IMR-90 (cell line): ENCODE results near the gene CDH23. TPM values are rescaled to one million over a fixed set of nuclear protein-coding genes. Genes with fewer than 3 reads are reported as not detected.

Source experiments
- ATAC-seq: fragments of 200-7000 bp; cut with Tn5 transposase; 2 replicates; pipeline ENCODE4 v1.9.1; 2020; ENCODE audit warnings: low read depth, mild to moderate bottlenecking, moderate library complexity
- BruUV-seq: library from RNA; stranded (reverse); fragments of 400-500 nt; replicated peaks from 2 replicates; lab custom pipeline; 2021; lab: Mats Ljungman, UMichigan
- CTCF ChIA-PET: fragments of 300-600 bp; formaldehyde crosslinking; extraction: SDS; loops from one replicate; lab custom pipeline; 2021; ENCODE audit warnings: antibody characterized with exemption; lab: Yijun Ruan, JAX
- POLR2A ChIA-PET: fragments of 300-600 bp; sonication (Branson Sonifier 250); formaldehyde crosslinking; loops from one replicate; lab custom pipeline; 2022; ENCODE audit warnings: antibody characterized with exemption; ENCODE audit not compliant: unreplicated experiment; lab: Charles Lee
- DNase-seq: peaks from one replicate; pipeline ENCODE4 v3.0.0; 2013
- H2AFZ ChIP-seq: replicated peaks from 2 replicates; pipeline ENCODE3; 2013; ENCODE audit warnings: low read length, mild to moderate bottlenecking; ENCODE audit not compliant: poor library complexity
- H2AK5ac ChIP-seq: 2 replicates; pipeline ENCODE4 v1.6.1; 2013; ENCODE audit warnings: low read depth, low read length, inconsistent platforms
- H2AK9ac ChIP-seq: replicated peaks from 2 replicates; pipeline ENCODE3; 2013; ENCODE audit warnings: mild to moderate bottlenecking, low read depth, low read length, moderate library complexity; ENCODE audit not compliant: poor library complexity
- H2BK120ac ChIP-seq: 2 replicates; pipeline ENCODE4 v1.6.1; 2013; ENCODE audit warnings: low read depth, low read length, inconsistent platforms
- H2BK15ac ChIP-seq: 3 replicates; pipeline ENCODE4 v1.6.1; 2013; ENCODE audit warnings: low read depth, low read length, inconsistent platforms
- H2BK20ac ChIP-seq: 2 replicates; pipeline ENCODE4 v1.6.1; 2013; ENCODE audit warnings: low read depth, mild to moderate bottlenecking, inconsistent platforms, low read length, moderate library complexity
- H2BK5ac ChIP-seq: 2 replicates; pipeline ENCODE4 v1.6.1; 2013; ENCODE audit warnings: mild to moderate bottlenecking, low read depth, low read length, inconsistent platforms; ENCODE audit not compliant: poor library complexity, severe bottlenecking
- H3K14ac ChIP-seq: replicated peaks from 2 replicates; pipeline ENCODE4 v1.6.1; 2013; ENCODE audit warnings: low read depth, low read length, inconsistent platforms
- H3K18ac ChIP-seq: 2 replicates; pipeline ENCODE4 v1.6.1; 2013; ENCODE audit warnings: low read depth, low read length, control low read depth
- H3K23ac ChIP-seq: 2 replicates; pipeline ENCODE4 v1.6.1; 2013; ENCODE audit warnings: low read depth, low read length, inconsistent platforms
- H3K27ac ChIP-seq: 2 replicates; pipeline ENCODE4 v1.5.1; 2013; ENCODE audit warnings: mild to moderate bottlenecking, control low read depth, low read length; ENCODE audit not compliant: insufficient read depth
- H3K27me3 ChIP-seq: 2 replicates; pipeline ENCODE4 v1.6.1; 2013; ENCODE audit warnings: low read length; ENCODE audit not compliant: control insufficient read depth, insufficient read depth
- H3K36me3 ChIP-seq: 2 replicates; pipeline ENCODE4 v1.6.1; 2013; ENCODE audit warnings: low read length, mixed read lengths; ENCODE audit not compliant: control insufficient read depth, insufficient read depth
- H3K4ac ChIP-seq: 2 replicates; pipeline ENCODE4 v1.6.1; 2013; ENCODE audit warnings: low read depth, low read length, inconsistent platforms
- H3K4me1 ChIP-seq: 2 replicates; pipeline ENCODE4 v1.6.1; 2013; ENCODE audit warnings: low read length, mixed read lengths; ENCODE audit not compliant: control insufficient read depth, insufficient read depth
- H3K4me2 ChIP-seq: 2 replicates; pipeline ENCODE4 v1.6.1; 2013; ENCODE audit warnings: low read depth, mild to moderate bottlenecking, control low read depth, low read length, moderate library complexity
- H3K4me3 ChIP-seq: 2 replicates; pipeline ENCODE4 v1.5.1; 2013; ENCODE audit warnings: low read depth, mild to moderate bottlenecking, control low read depth, low read length, moderate library complexity; ENCODE audit not compliant: insufficient read depth
- H3K56ac ChIP-seq: 2 replicates; pipeline ENCODE4 v1.6.1; 2013; ENCODE audit warnings: low read length, inconsistent platforms; ENCODE audit not compliant: insufficient read depth; ENCODE audit errors: extremely low read depth
- H3K79me1 ChIP-seq, 2 experiments: 2 replicates each; pipeline ENCODE4 v1.6.1; 2013; ENCODE audit warnings: low read length in 2 of 2, inconsistent platforms in 1 of 2, low read depth in 1 of 2
- H3K9ac ChIP-seq: 2 replicates; pipeline ENCODE4 v1.6.1; 2013; ENCODE audit warnings: low read depth, low read length, control low read depth
- H3K9me1 ChIP-seq: 2 replicates; pipeline ENCODE4 v1.6.1; 2013; ENCODE audit warnings: low read length, inconsistent platforms; ENCODE audit not compliant: insufficient read depth
- H3K9me3 ChIP-seq: 2 replicates; pipeline ENCODE4 v1.6.1; 2013; ENCODE audit warnings: low read length; ENCODE audit not compliant: control insufficient read depth, insufficient read depth
- H4K20me1 ChIP-seq: 2 replicates; pipeline ENCODE4 v1.6.1; 2013; ENCODE audit warnings: low read length, inconsistent platforms; ENCODE audit not compliant: insufficient read depth
- H4K5ac ChIP-seq: 2 replicates; pipeline ENCODE4 v1.6.1; 2013; ENCODE audit warnings: mild to moderate bottlenecking, low read depth, low read length, control low read depth
- H4K8ac ChIP-seq, 2 experiments: 2 replicates each; pipeline ENCODE4 v1.6.1; 2013; ENCODE audit warnings: low read depth in 2 of 2, low read length in 2 of 2, control low read depth in 1 of 2, inconsistent platforms in 1 of 2
- H4K91ac ChIP-seq: 2 replicates; pipeline ENCODE4 v1.6.1; 2013; ENCODE audit warnings: low read depth, low read length, inconsistent platforms; ENCODE audit not compliant: insufficient read depth
- BHLHE40 ChIP-seq: fragments of 150-350 bp; IDR thresholded peaks from 2 replicates; pipeline ENCODE4 v1.6.1; 2016; ENCODE audit warnings: mild to moderate bottlenecking, low read depth, low read length
- CEBPB ChIP-seq: IDR thresholded peaks from 2 replicates; pipeline ENCODE4 v1.6.1; 2012; ENCODE audit warnings: low read depth, low read length, improper control_type of control experiment
- CHD1 ChIP-seq: IDR thresholded peaks from 2 replicates; pipeline ENCODE4 v1.6.1; 2012; ENCODE audit warnings: low read depth, low read length, improper control_type of control experiment
- CTCF ChIP-seq: conservative IDR thresholded peaks from 2 replicates; pipeline ENCODE4 v1.5.1; 2012; ENCODE audit warnings: mild to moderate bottlenecking, low read depth, low read length, improper control_type of control experiment
- FOS ChIP-seq: fragments of 150-350 bp; IDR thresholded peaks from 2 replicates; pipeline ENCODE4 v1.6.1; 2016; ENCODE audit warnings: low read depth, low read length
- MAFK ChIP-seq: IDR thresholded peaks from 2 replicates; pipeline ENCODE4 v1.6.1; 2012; ENCODE audit warnings: low read depth, low read length, improper control_type of control experiment
- MAZ ChIP-seq: IDR thresholded peaks from 2 replicates; pipeline ENCODE4 v1.6.1; 2012; ENCODE audit warnings: low read depth, mild to moderate bottlenecking, low read length, improper control_type of control experiment, moderate library complexity, borderline replicate concordance
- MXI1 ChIP-seq: IDR thresholded peaks from 2 replicates; pipeline ENCODE4 v1.6.1; 2012; ENCODE audit warnings: low read depth, mild to moderate bottlenecking, low read length, moderate library complexity, borderline replicate concordance
- NFE2L2 ChIP-seq: fragments of 150-350 bp; IDR thresholded peaks from 2 replicates; pipeline ENCODE4 v1.6.1; 2016; ENCODE audit warnings: low read depth, mild to moderate bottlenecking, low read length
- POLR2A ChIP-seq: IDR thresholded peaks from 2 replicates; pipeline ENCODE4 v1.6.1; 2012; ENCODE audit warnings: mild to moderate bottlenecking, low read depth, low read length
- RAD21 ChIP-seq: IDR thresholded peaks from 2 replicates; pipeline ENCODE4 v1.6.1; 2012; ENCODE audit warnings: low read length, improper control_type of control experiment
- RCOR1 ChIP-seq: IDR thresholded peaks from 2 replicates; pipeline ENCODE4 v1.6.1; 2012; ENCODE audit warnings: mild to moderate bottlenecking, low read length, improper control_type of control experiment; ENCODE audit not compliant: insufficient replicate concordance
- RFX5 ChIP-seq: IDR thresholded peaks from 2 replicates; pipeline ENCODE4 v1.8.0; 2012; ENCODE audit warnings: low read depth, mild to moderate bottlenecking, low read length, moderate library complexity
- SMC3 ChIP-seq: fragments of 150-350 bp; IDR thresholded peaks from 2 replicates; pipeline ENCODE4 v1.6.1; 2016; ENCODE audit warnings: low read depth, mild to moderate bottlenecking, antibody characterized with exemption, low read length, moderate library complexity
- WGBS, 2 experiments: methylation state at CpG; one replicate each; pipeline versions ENCODE4 v1.1.5 to v1.1.7; 2013; ENCODE audit warnings: missing lambda C conversion rate in 2 of 2; ENCODE audit not compliant: insufficient read length in 1 of 2; ENCODE audit errors: extremely low coverage in 2 of 2; 5-methylcytosine and 5-hydroxymethylcytosine counted together
- dilution Hi-C: fragments of 300-500 bp; cut with HindIII; formaldehyde crosslinking; loops from one replicate; pipeline ENCODE4 v1.14.3; 2018; ENCODE audit warnings: low sequenced_read_pairs; ENCODE audit not compliant: unreplicated experiment
- in situ Hi-C: fragments of 300-500 bp; cut with MboI; formaldehyde crosslinking; loops from 3 replicates; pipeline ENCODE4 v1.14.3; 2019; ENCODE audit warnings: low sequenced_read_pairs, inconsistent platforms, mixed read lengths
- intact Hi-C: fragments of 100-400 bp; cut with micrococcal nuclease; formaldehyde crosslinking; loops from 2 replicates; pipeline ENCODE4 v1.10.0; 2022
- polyA plus RNA-seq, 3 experiments: library from polyadenylated mRNA; depleted of rRNA; stranded (reverse); fragments of >200 nt; gene quantifications; 2 replicates each; pipeline ENCODE4 v1.2.3, GENCODE V29; 2012; ENCODE audit warnings: low replicate concordance in 1 of 3
- total RNA-seq: library from RNA; depleted of rRNA; stranded (reverse); fragments of >200 nt; gene quantifications from 2 replicates; pipeline ENCODE4 v1.2.3, GENCODE V29; 2012
- TF ChIP-seq, protein P1 (sequence below): fragments of 150-350 bp; IDR thresholded peaks from 2 replicates; pipeline ENCODE4 v1.6.1; 2017; ENCODE audit warnings: mild to moderate bottlenecking, antibody characterized with exemption, low read length, low read depth
- TF ChIP-seq, protein P2 (sequence below): fragments of 150-350 bp; IDR thresholded peaks from 2 replicates; pipeline ENCODE4 v1.6.1; 2016; ENCODE audit warnings: low read depth, mild to moderate bottlenecking, low read length, moderate library complexity, borderline replicate concordance

CDH23 gene
- total and polyA plus RNA-seq, 2 of the 4 experiments (the other 2 are of a cell fraction), result under 0.01 to 0.03 TPM

DNA sequence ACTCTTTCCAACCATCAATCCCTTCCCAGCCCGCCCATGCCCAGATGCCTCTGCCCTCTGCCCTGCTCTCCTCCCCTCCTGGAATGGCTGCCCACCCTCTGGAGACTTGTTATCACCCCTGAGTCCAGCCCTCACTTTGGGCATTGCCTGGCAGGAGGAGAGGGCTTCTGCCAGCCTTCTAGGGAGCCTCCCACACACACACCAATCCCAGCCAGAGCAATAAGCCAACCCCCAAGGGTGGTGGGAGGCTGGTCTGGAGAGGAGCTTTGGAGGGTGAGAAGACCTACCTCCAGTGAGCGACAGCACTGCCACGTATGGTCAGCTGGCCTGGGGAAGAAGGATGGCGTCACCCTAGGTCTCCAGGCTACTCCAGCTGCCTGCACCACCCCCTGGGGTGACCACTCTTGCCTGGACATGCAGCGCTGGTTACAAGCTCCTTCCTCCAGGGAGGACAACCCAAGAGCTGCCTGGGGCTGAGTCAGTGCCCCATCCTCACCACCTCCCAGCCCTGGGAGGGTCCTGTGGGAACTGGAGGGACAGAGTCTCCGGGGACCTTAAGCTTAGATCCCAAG is 314.4 kb downstream of the CDH23 start:
- Histone ChIP-seq H2AK9ac (peak overlapping the region; percentile 88), H3K18ac (no peak overlapping the region), H3K56ac (no peak overlapping the region), H3K79me1 (no peaks in the 10 kb centered on the region), H3K9ac (no peak overlapping the region), H4K91ac (no peak overlapping the region), H3K14ac (no peak overlapping the region), H3K4me2 (no peak overlapping the region), H3K4me3 (no peak overlapping the region), H2BK15ac (no peak overlapping the region), H3K23ac (no peak overlapping the region), H3K27ac (no peak overlapping the region), H3K4me1 (peaks cover 16% of the 10 kb centered on the region), H3K9me3 (peaks cover 2% of the 10 kb centered on the region; the same call in 1 of the 2 replicates), H2AK5ac (no peak overlapping the region), H2BK5ac (no peak overlapping the region), H2BK20ac (no peak overlapping the region), H4K20me1 (no peaks in the 10 kb centered on the region), H2AFZ (no peak overlapping the region), H2BK120ac (no peak overlapping the region), H4K5ac (no peak overlapping the region), H3K36me3 (no peaks in the 10 kb centered on the region), H4K8ac (no peak overlapping the region), H3K4ac (no peak overlapping the region), H3K9me1 (no peaks in the 10 kb centered on the region), H3K27me3 (peaks cover 15% of the 10 kb centered on the region; the same call in 1 of the 2 replicates)
- dilution Hi-C loops, result no loop called here
- in situ Hi-C loops, result no loop called here
- WGBS, 2 experiments, result no CpG with 5 or more reads among the region's 6 CpGs
- BruUV-seq, result no TSS peak
- ChIA-PET CTCF (no interaction called here), POLR2A (no interaction called here)
- intact Hi-C loops, result loop anchor here (5.0 kb wide), 2 partner anchors 56 to 101 kb away; no protein-coding TSS in a partner anchor
- TF ChIP-seq MAZ (no peak), SMC3 (no peak), CTCF (no peak), RCOR1 (no peak), FOS (no peak), NFE2L2 (no peak), MXI1 (no peak), CHD1 (no peak), RFX5 (no peak), MAFK (no peak), POLR2A (no peak), BHLHE40 (no peak), RAD21 (no peak), CEBPB (no peak)
- TF ChIP-seq, protein P1, sequence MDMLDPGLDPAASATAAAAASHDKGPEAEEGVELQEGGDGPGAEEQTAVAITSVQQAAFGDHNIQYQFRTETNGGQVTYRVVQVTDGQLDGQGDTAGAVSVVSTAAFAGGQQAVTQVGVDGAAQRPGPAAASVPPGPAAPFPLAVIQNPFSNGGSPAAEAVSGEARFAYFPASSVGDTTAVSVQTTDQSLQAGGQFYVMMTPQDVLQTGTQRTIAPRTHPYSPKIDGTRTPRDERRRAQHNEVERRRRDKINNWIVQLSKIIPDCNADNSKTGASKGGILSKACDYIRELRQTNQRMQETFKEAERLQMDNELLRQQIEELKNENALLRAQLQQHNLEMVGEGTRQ, result no peak
- TF ChIP-seq, protein P2, sequence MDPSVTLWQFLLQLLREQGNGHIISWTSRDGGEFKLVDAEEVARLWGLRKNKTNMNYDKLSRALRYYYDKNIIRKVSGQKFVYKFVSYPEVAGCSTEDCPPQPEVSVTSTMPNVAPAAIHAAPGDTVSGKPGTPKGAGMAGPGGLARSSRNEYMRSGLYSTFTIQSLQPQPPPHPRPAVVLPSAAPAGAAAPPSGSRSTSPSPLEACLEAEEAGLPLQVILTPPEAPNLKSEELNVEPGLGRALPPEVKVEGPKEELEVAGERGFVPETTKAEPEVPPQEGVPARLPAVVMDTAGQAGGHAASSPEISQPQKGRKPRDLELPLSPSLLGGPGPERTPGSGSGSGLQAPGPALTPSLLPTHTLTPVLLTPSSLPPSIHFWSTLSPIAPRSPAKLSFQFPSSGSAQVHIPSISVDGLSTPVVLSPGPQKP, result no peak
- DNase-seq, result no peak
- ATAC-seq, result no peak
